K562 (cell line): ENCODE results near the gene ZNF584. TPM values are rescaled to one million over a fixed set of nuclear protein-coding genes. Genes with fewer than 3 reads are reported as not detected.
A peak's percentile ranks its signal among the peaks of the same experiment; 100 is the strongest.

Experiments
- CAMTA2 ChIP-seq: fragments of 250-450 bp; sonication (Bioruptor Pico); conservative IDR thresholded peaks from 2 replicates; pipeline ENCODE4 v1.5.1; 2022
- E2F5 ChIP-seq: sonication (generic); formaldehyde crosslinking; IDR thresholded peaks from 2 replicates; pipeline ENCODE4 v1.8.0; 2022; ENCODE audit warnings: mild to moderate bottlenecking, missing genetic modification reagents
- HIVEP1 ChIP-seq: fragments of 250-450 bp; sonication (Bioruptor Pico); IDR thresholded peaks from 2 replicates; pipeline ENCODE4 v1.4.0; 2020; ENCODE audit warnings: mild to moderate bottlenecking
- ID3 ChIP-seq, 2 experiments: fragments of 250-450 bp in 1 of 2; fragments of 450-650 bp in 1 of 2; sonication (Bioruptor Pico) in 1 of 2; IDR thresholded peaks; 2 replicates each; pipeline versions ENCODE4 v1.6.1 to v1.8.0; 2016 to 2021; ENCODE audit warnings: mild to moderate bottlenecking in 2 of 2, moderate library complexity in 2 of 2, missing compliant biosample characterization in 1 of 2, missing genetic modification characterization in 1 of 2
- JUNB ChIP-seq: fragments of 450-650 bp; formaldehyde crosslinking; conservative IDR thresholded peaks from 2 replicates; pipeline ENCODE4 v1.4.0; 2020; ENCODE audit warnings: mild to moderate bottlenecking
- RERE ChIP-seq: sonication (generic); formaldehyde crosslinking; IDR thresholded peaks from 2 replicates; pipeline ENCODE4 v1.8.0; 2023; ENCODE audit warnings: missing genetic modification reagents, mild to moderate bottlenecking, borderline replicate concordance
- REST ChIP-seq, 2 experiments: fragments of 450-650 bp; formaldehyde crosslinking in 1 of 2; IDR thresholded peaks; 2 replicates each; pipeline versions ENCODE4 v1.4.0 to v1.6.1; 2014 to 2020; ENCODE audit warnings: mild to moderate bottlenecking in 2 of 2, borderline replicate concordance in 1 of 2, low read depth in 1 of 2
- RNF2 ChIP-seq: sonication (generic); IDR thresholded peaks from 2 replicates; pipeline ENCODE4 v1.6.1; 2016
- SMARCE1 ChIP-seq: fragments of 450-650 bp; IDR thresholded peaks from 2 replicates; pipeline ENCODE4 v1.7.1; 2016; ENCODE audit warnings: mild to moderate bottlenecking
- SRSF9 ChIP-seq: fragments of 200-400 bp; formaldehyde crosslinking; IDR thresholded peaks from 2 replicates; pipeline ENCODE4 v1.6.1; 2017; ENCODE audit warnings: low read depth, low read length, borderline replicate concordance
- TEAD2 ChIP-seq: fragments of 450-650 bp; IDR thresholded peaks from 2 replicates; pipeline ENCODE4 v1.6.1; 2016; ENCODE audit warnings: missing genetic modification characterization, control low read depth, missing compliant biosample characterization
- ZNF263 ChIP-seq: sonication (generic); formaldehyde crosslinking; IDR thresholded peaks from 2 replicates; pipeline ENCODE4 v1.8.0; 2022; ENCODE audit warnings: mild to moderate bottlenecking, missing genetic modification reagents, borderline replicate concordance
- polyA plus RNA-seq, 8 experiments: library from polyadenylated mRNA; depleted of rRNA in 4 of 8; stranded (reverse) in 5 of 8; unstranded in 3 of 8; fragments of >200 nt; fragmentation: Nextera tagmentation in 2 of 8; fragmentation: Illumina TruSeq in 1 of 8; extraction: Ambion mirVana in 2 of 8; extraction: Trizol in 1 of 8; gene quantifications; 2 replicates each; pipeline versions ENCODE4 v1.2.1 to v1.2.3, GENCODE V29; 2011 to 2014; ENCODE audit warnings: inconsistent platforms in 1 of 8, missing spikeins in 1 of 8
- total RNA-seq, 7 experiments: library from RNA; depleted of rRNA in 6 of 7; stranded (reverse); fragments of >200 nt in 6 of 7; fragmentation: Illumina TruSeq in 2 of 7; extraction: Trizol in 2 of 7; gene quantifications; 2 replicates each; pipeline versions ENCODE4 v1.2.1 to v1.2.3, GENCODE V29; 2011 to 2021; ENCODE audit warnings: low replicate concordance in 1 of 7

ZNF584 gene
- total and polyA plus RNA-seq, 9 of the 15 experiments (the other 6 are each of a cell fraction or from before 2014, with no cell fraction given): 5.8 to 43.4 (median 24.6) TPM

- no peak for TF ChIP-seq RERE (CRISPR knock-in tag)
- TF ChIP-seq REST (IDR thresholded peaks at IDR 0.05; ENCODE audit: borderline replicate concordance): no peak
- TF ChIP-seq REST (CRISPR knock-in tag; IDR thresholded peaks at IDR 0.05; ENCODE audit: low read depth): no peak
- TF ChIP-seq SMARCE1: no peak
- TF ChIP-seq ID3 (CRISPR knock-in tag; IDR thresholded peaks at IDR 0.05): no peak
- TF ChIP-seq ID3 (tag; IDR thresholded peaks at IDR 0.05): no peak
- TF ChIP-seq SRSF9: no peak
- TF ChIP-seq RNF2: 0 out of 2 replicates have a peak, but pooled peaks have one; percentile 18
- TF ChIP-seq HIVEP1: no peak
- TF ChIP-seq JUNB (CRISPR knock-in tag): no peak
- no peak for TF ChIP-seq CAMTA2 (CRISPR knock-in tag)
- TF ChIP-seq E2F5 (CRISPR knock-in tag): no peak
- no peak for TF ChIP-seq ZNF263
- TF ChIP-seq TEAD2 (tag): no peak
Measured at GRCh38 chr19:58451358-58452101, 43.1 kb downstream of the ZNF584 start, which contains the start of gene ZNF324B (continued).
